Suppressor macrophage treated with lipopolysaccharide for 4 hours (primary cell): ENCODE measurements around the gene XRRA1.
A peak's percentile ranks its signal among the peaks of the same experiment; 100 is the strongest.
"Not testable (repeated sequence)": the region's sequence is repeated elsewhere in the genome, so short reads cannot be mapped to it uniquely, and the experiment has no call there.

Source experiments
- DNase-seq: peaks from one replicate; pipeline ENCODE4 v3.0.0-alpha.2; 2020

XRRA1 gene

GRCh38 chr11:74893015-74893414 is 55.9 kb downstream of the XRRA1 start:
- DNase-seq, result not testable (repeated sequence)

- DNase-seq, result peak; percentile 32
Measured at GRCh38 chr11:74877132-74877531, 71.8 kb downstream of the XRRA1 start.

GRCh38 chr11:74871037-74871436 is 77.9 kb downstream of the XRRA1 start:
- DNase-seq, result no peak

- peak; percentile 42 for DNase-seq
Measured at GRCh38 chr11:74870485-74870884, 78.4 kb downstream of the XRRA1 start.

DNA sequence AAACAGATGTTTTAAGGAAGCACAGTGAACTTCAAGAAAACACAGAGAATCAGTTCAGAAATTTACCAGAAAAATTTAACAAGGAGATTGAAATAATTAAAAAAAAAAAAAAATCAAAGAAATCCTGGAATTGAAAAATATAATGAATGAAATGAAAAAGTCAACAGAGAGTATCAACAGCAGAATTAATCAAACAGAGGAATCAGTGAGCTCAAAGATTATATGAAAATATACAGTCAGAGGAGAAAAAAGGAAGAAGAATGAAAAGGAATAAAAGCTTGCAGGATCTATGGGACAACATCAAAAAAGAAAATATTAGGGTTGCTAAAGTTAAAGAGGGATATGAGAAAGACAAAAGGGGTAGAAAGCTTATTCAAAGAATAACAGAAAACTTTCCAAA is 82.3 kb downstream of the XRRA1 start:
- no peak for DNase-seq

DNA sequence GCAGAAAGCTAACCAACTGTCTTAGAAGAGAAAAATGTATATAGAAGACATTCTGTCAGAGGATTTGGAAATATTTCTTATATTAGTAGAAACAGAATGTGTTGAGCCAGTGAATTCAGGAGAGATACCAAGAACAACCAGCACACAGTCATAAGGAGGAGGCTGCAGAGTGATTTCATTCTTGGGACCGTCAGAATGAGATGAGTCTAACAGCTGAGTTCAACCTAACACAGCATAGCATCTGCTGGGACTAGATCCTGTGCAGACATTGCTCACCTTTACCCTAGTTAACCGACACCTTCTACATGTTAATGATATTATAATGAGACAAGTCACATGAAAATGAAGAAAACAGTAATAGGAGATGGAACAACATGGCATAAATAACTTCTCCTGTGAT is 85.5 kb downstream of the XRRA1 start:
- no peak for DNase-seq

DNA sequence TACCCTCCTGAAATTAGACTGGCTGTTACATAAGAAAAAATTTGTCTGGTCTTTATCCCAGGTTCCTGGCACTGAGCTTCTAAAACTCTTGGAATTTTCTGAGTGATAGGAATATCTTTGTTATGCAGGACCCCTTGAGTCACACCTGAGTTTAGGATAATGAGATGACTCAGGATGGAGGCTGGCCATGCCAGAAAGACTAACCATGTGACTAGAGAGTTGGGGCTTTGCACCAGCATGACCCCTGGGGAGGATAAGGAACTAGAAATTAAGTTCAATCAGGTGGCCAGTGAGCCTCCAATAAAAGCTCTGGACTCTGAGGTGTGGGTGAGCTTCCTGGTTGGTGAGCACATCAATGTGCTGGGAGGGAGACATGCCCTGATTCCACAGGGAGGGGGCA is 88.1 kb downstream of the XRRA1 start:
- no peak for DNase-seq

GRCh38 chr11:74853223-74853622 is 95.7 kb downstream of the XRRA1 start:
- no peak for DNase-seq

DNA sequence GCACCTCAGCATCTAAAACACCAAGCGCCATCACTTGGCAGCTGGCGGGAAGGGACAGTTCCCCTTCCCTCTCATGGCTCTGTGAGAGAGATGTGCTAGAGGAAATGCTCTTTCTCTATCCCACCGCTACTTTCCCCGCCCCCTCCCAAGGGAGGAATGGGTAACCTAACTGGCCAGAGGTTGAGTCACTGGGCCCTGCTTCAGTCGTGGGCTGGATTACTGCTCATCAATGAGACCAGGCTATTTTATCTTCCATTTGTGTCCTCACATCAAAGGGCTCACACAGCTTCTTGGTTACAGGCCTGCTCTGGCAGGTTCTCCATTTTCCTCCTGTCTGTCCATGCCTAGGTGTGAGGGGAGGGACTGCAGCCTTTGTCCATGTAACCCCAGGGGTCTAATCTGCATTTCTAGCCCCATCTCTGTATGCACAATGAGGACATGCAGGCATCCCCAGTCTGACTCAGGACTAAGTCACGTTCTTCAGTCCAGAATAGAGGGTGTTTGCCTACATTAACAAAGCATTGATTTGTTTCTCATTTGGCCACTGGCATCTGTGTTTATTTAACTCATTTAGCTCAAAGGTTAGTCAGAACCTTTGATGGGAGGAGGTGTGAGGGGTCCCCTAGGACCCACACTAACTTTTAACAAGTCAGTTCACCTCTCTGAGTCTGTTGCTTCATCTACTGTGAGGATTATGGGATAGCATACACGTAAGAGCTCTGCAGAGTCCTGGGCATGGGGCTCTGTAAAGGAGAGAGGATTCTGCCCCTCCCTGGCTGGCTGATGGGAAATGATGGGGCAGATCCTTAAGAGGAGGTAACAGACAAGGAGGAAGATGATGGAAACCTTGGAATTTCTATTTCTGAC is 99.1 kb downstream of the XRRA1 start:
- no peak for DNase-seq

DNA sequence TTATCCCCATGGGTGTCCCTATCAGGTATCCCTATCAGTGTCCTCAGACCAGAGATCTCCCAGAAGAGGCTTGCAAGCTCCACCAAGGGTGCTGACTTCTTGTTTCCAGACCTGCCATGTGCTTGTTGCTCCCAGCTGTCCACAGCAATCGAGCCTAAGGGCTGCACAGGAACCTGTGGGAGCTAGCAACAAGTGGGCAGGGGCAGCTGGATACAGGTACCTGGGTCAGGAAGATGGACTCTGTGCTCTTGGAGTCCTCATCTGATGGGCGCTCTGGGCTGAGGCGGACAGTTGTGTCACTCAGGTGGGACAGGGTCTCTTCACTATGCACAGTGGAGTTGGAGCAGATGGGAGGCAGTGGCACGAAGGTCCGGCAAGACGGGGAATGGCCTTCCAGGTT is 101.0 kb downstream of the XRRA1 start:
- no peak for DNase-seq

GRCh38 chr11:74847395-74847794 is 101.5 kb downstream of the XRRA1 start:
- no peak for DNase-seq

GRCh38 chr11:74846770-74847169 is 102.1 kb downstream of the XRRA1 start:
- DNase-seq, result no peak

DNA sequence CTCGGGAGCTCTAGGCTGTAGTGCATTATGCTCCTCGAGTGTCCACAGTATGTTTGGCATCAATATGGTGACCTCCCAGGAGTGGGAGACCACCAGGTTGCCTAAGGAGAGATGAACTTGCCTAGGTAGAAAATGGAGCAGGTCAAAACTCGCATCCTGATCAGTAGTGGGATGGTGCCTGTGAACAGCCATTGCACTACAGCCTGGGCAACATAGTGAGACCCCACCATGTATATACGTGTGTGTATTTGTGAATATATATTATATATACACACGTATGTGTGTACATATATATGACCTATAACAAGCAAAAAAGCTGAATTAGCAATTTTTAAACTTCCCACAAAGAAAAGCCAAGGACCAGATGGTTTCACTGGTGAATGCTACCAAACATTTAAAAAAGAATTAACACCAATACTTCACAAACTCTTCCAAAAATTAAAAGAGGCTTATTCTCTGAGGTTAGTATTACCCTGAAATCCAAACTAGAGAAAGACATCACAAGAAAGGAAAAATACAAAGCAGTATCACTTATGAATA is 102.8 kb downstream of the XRRA1 start:
- no peak for DNase-seq

DNA sequence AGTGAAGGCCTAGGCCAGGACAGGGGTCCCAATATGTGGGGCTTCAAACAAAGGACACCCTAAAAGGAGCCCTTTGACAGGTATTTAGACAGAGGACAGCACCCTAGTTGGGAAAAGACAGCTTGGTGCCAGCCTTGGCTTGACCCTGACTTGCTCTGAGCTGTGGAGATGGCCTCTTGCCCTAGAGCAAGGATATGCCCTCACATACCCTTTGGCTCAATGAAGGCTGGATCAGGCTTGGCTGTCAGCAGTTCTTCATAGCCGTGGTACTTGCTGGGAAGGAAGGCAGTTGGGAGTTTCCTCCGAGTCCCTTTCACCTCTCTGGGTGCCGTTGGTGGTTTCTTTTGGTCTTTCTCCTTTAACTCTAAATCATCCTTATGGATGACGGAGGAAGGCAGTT is 104.0 kb downstream of the XRRA1 start:
- DNase-seq, result no peak

GRCh38 chr11:74844072-74844471 is 104.8 kb downstream of the XRRA1 start:
- DNase-seq, result no peak

DNA sequence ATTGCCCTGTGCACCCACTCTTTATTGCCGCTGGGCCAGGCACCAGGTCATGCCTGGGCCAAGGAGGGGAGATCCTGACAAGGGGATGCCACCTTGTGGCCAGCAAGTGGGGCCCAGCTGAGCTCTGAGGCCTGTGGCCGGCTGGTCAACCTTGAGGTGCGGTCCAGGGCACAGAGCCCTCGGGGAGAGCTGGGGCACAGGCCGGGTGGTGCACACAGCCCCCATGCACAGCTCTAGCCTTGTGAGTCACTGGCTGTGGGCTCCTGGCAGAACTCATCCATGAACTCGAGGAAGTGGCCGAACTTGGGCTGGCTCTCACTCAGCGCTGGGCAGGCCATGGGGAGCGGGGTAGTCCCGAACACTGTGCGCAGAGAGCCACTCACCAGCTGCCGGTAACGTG is 105.9 kb downstream of the XRRA1 start:
- DNase-seq, result no peak

- no peak for DNase-seq
Measured at GRCh38 chr11:74840486-74840885, 108.4 kb downstream of the XRRA1 start.

DNA sequence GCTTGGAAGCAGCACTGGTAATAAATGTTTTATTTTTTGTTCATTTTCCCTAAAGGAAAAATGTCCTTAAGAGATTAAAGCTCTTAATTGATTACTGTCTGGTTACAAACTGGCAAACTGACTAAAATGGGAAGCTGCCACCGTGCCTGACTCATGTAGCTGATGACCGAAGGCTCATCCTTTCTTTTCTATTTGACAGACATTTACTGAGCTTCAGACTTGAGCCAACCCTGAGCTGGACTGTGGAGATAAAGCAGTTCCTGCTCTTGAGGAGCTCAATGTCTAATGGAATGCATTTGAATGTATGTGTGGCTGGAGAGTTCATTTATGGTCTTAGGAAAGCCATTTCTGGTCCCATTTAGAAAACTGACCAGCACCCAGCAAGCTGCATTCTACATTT is 108.9 kb downstream of the XRRA1 start:
- DNase-seq, result peak; percentile 53

GRCh38 chr11:74839446-74839845 is 109.4 kb downstream of the XRRA1 start:
- peak; percentile 21 for DNase-seq

DNA sequence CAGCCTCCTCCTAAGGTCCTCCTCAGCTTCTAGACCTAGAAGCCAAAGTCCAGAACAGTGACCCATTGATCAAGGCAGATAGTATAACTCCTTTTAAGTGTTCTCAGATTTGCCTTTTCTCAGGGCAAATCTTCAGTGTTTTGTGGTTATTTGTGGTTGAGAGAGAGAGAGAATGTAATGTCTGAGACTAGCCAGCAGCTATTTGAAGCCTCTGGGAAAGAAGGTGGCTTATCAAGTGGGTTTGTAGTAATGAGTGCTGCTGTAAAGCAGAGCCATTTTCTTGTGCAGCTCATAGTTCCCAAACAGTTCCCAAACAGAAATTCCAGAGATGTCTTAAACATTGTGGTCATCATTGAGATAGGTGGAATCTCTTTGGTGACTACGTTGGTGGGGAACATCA is 110.7 kb downstream of the XRRA1 start:
- no peak for DNase-seq

GRCh38 chr11:74837191-74837590 is 111.7 kb downstream of the XRRA1 start:
- DNase-seq, result no peak

GRCh38 chr11:74826901-74827300 is 122.0 kb downstream of the XRRA1 start:
- DNase-seq, result no peak

GRCh38 chr11:74825596-74825995 is 123.3 kb downstream of the XRRA1 start:
- DNase-seq, result not testable (repeated sequence)

- no peak for DNase-seq
Measured at GRCh38 chr11:74824285-74824982, 124.5 kb downstream of the XRRA1 start.
